ENCODE data around the gene MLPH. TPM values are rescaled to one million over a fixed set of nuclear protein-coding genes. Genes with fewer than 3 reads are reported as not detected.

Gene MLPH
- total RNA-seq, 1 donor from 2014 or later, result 6.5 TPM

DNA sequence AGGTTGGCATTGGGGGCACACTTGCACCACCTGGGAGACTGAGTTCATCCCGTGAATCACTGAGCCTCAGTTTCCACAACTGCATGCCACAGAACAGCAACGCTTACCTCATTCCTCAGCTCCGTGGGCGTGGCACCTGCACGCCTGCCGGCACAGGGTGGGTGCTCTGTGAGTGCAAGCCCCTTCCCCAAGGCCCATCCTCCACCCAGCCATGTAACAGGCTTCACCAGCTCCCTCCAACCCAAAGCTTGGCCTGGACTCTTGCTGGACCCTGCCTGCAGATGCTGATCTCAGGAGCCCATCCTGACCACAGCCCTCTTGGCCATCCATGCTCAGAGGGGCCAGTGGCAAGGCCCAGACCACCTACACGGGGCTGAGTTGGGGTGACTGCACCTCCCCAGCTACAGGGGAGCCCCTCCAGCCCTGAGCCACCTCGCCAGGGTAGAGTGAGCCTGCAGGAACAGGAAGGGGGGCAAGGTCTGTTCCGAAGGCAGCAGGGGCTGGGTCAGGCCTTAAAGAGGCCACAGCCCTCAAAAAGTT is 81.1 kb downstream of the MLPH start:
- no peak for DNase-seq

DNA sequence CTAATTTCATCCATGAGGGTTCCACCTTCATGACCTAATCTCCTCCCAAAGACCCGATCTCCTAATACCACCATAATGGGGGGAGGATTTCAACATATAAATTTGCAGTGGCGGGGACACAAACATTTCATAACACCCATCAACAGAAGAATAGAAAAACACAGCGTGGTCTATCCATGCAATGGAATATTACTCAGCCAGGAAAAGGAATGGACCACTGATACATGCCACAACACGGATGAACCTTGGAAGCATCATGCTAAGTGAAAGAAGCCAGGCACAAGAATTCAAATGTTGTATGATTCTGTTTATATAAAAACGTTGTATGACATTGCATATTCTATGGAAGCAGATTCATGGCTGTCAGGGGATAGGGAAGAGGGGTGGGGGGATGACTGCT is 82.0 kb downstream of the MLPH start:
- DNase-seq, result no peak

DNA sequence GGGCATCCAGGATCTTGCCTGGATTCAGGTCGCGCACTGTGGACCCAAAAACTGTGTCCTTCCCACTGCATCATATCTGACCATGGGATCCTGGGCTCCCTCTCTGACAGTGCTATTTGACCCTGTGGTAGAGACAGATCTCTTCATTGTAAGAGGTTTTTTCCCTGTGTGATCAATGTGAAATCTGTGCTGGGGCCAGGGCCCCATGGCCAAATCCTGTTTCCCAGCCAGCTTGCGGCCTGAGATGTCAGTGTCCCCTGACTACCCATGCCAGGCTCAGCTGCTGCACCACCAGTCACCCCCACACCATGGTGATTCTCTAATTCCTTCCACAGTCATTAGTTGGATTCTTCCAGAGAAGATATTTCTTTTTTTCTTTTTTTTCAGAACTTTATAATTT is 82.8 kb downstream of the MLPH start:
- no peak for DNase-seq

- no peak for DNase-seq
Observed at GRCh38 chr2:237570776-237571335, 83.8 kb downstream of the MLPH start.

DNA sequence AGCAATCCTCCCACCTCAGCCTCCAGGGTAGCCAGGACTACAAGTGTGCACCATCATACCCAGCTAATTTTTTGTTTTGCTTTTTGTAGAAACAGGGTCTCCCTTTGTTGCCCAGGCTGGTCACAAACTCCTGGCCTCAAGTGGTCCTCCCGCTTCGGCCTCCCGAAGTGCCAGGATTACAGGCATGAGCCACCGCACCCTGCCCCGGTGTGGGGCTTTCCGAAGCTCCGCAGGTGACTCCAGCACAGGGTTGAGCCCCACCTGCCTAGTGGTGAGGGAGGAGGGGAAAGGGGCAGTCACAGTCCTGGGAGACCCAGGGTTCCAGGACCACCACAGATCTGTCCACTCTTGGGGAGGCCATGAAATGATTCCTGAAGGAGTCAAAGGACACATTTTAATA is 84.5 kb downstream of the MLPH start:
- no peak for DNase-seq

DNA sequence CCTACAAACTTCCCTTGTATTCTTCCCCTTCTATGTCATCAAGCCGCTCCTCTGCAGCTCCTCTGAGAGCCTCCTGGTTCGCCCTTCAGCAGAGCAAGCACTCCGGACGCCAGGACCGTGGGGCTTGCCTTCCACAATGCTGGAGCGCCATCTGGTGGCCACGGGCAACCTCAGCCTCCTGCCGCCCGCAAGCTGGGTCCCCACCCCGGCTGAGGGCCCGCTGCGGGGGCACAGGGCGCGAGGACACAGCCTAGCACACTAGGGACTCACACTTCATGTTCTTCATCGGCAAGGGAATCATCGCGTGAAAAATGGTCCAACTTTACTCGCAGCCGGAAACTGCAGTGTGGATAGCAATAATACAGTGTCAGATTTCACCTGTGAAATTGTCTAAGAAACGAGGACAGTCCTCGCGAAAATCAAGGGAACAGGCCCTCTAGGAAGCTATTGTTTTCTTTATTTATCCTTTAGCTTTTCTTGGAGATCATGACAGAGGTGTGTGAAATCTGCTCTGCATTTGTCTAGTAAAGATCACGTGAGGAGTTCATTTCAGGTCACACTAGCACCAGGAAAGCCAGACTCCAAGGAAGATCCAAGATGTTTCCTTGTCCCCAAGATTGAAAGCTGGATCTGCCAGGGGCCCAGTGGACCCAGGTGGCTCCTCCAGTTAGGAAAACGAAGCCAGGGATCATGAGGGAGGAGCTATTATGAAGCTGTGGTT is 85.1 kb downstream of the MLPH start:
- DNase-seq, result peak; percentile 83

- no peak for DNase-seq
Observed at GRCh38 chr2:237572742-237573101, 85.7 kb downstream of the MLPH start.

DNA sequence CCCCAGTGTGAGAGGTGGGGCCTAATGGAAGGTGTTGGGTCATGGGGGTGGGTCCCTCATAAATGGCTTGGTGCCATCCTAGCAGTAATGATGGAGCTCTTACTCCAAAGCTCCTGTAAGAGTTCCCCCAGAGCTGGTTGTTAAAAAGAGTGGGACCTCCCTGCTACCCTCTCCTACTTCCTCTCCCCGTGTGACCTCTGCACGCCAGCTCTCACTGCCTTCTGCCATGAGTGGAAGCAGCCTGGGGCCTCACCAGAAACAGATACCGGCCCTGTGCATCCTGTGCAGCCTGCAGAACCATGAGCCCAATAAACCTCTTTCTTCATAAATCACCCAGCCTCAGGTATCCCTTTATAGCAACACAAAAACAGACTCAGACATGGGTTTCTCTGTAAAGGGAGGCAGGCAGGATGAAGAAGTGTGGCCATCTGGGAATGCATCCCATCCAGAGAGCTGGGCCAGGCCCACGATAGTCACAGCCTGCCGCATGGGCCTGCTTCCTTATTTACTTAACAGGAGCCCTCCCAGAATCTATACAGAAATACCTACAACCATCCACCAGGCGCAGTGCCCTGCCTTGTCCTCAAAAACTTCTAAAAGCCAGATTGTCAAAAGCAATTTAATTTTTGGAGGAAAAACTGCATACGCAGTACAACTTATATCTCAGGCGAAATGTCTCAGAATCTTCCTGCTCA is 86.8 kb downstream of the MLPH start:
- no peak for DNase-seq

- DNase-seq, result no peak
Observed at GRCh38 chr2:237574467-237574866, 87.4 kb downstream of the MLPH start.

GRCh38 chr2:237574894-237575868 is 88.1 kb downstream of the MLPH start:
- DNase-seq, result no peak

- DNase-seq, result no peak
Observed at GRCh38 chr2:237575869-237576862, 89.1 kb downstream of the MLPH start.

GRCh38 chr2:237576974-237577373 is 89.9 kb downstream of the MLPH start:
- DNase-seq, result no peak

GRCh38 chr2:237577458-237577857 is 90.4 kb downstream of the MLPH start:
- DNase-seq, result no peak

GRCh38 chr2:237577956-237578870 is 91.2 kb downstream of the MLPH start:
- no peak for DNase-seq

GRCh38 chr2:237581326-237581725 is 94.3 kb downstream of the MLPH start:
- DNase-seq, result no peak

- DNase-seq, result no peak
Observed at GRCh38 chr2:237581751-237582746, 95.0 kb downstream of the MLPH start.

- no peak for DNase-seq
Observed at GRCh38 chr2:237583385-237584295, 96.6 kb downstream of the MLPH start.

All from skin of body (tissue), 2 donors.